GM23338 (cell line): ENCODE data around the gene PARD6A.

ENCODE experiments used
- CREB1 ChIP-seq: fragments of 250-450 bp; sonication (Bioruptor Pico); IDR thresholded peaks from 2 replicates; pipeline ENCODE4 v1.5.0; 2020; ENCODE audit warnings: low read depth, mild to moderate bottlenecking, moderate library complexity
- CTCF ChIP-seq, 2 experiments: fragments of 200-600 bp in 1 of 2; sonication (generic) in 1 of 2; conservative IDR thresholded peaks; 2 replicates each; pipeline versions ENCODE4 v1.5.1 to v1.6.1; 2016 to 2017; ENCODE audit warnings: antibody characterized with exemption in 2 of 2, low read depth in 2 of 2, mild to moderate bottlenecking in 2 of 2, moderate library complexity in 1 of 2
- ETS1 ChIP-seq: IDR thresholded peaks from 2 replicates; pipeline ENCODE4 v1.6.1; 2016; ENCODE audit warnings: antibody characterized with exemption
- EZH2 ChIP-seq: fragments of 200-600 bp; sonication (generic); IDR thresholded peaks from one replicate; pipeline ENCODE4 v1.8.0; 2017; ENCODE audit warnings: antibody characterized with exemption, mild to moderate bottlenecking, low read depth; ENCODE audit not compliant: unreplicated experiment
- EZH2phosphoT487 ChIP-seq: fragments of 200-600 bp; sonication (generic); IDR thresholded peaks from one replicate; pipeline ENCODE4 v1.8.1; 2018; ENCODE audit warnings: antibody characterized with exemption; ENCODE audit not compliant: unreplicated experiment
- JUNB ChIP-seq: IDR thresholded peaks from one replicate; pipeline ENCODE4 v1.6.1; 2016; ENCODE audit warnings: antibody characterized with exemption; ENCODE audit not compliant: unreplicated experiment
- NANOG ChIP-seq: IDR thresholded peaks from 2 replicates; pipeline ENCODE4 v1.6.1; 2016; ENCODE audit warnings: antibody characterized with exemption, borderline replicate concordance
- POLR2AphosphoS5 ChIP-seq: IDR thresholded peaks from 2 replicates; pipeline ENCODE4 v1.6.1; 2016; ENCODE audit warnings: antibody characterized with exemption, low read depth
- REST ChIP-seq: IDR thresholded peaks from one replicate; pipeline ENCODE4 v1.6.1; 2018; ENCODE audit warnings: antibody characterized with exemption; ENCODE audit not compliant: unreplicated experiment
- STAT1 ChIP-seq: IDR thresholded peaks from one replicate; pipeline ENCODE4 v1.6.1; 2016; ENCODE audit warnings: antibody characterized with exemption; ENCODE audit not compliant: unreplicated experiment
- ZNF114 ChIP-seq: fragments of 250-450 bp; sonication (Bioruptor Pico); IDR thresholded peaks from 2 replicates; pipeline ENCODE4 v1.5.0; 2020; ENCODE audit warnings: mild to moderate bottlenecking, moderate library complexity
- ZNF331 ChIP-seq: fragments of 250-450 bp; sonication (Bioruptor Pico); IDR thresholded peaks from 2 replicates; pipeline ENCODE4 v1.5.0; 2020; ENCODE audit warnings: low read depth, mild to moderate bottlenecking, moderate library complexity
- ZNF462 ChIP-seq: fragments of 250-450 bp; sonication (Bioruptor Pico); IDR thresholded peaks from 2 replicates; pipeline ENCODE4 v1.5.0; 2020; ENCODE audit warnings: mild to moderate bottlenecking, moderate library complexity

GRCh38 chr16:67704110-67704509, 43.4 kb downstream of the PARD6A start:
- no peak for TF ChIP-seq CTCF (conservative IDR thresholded peaks at IDR 0.05; ENCODE audit: low read depth in 2 of 2)
- no peak for TF ChIP-seq REST
- TF ChIP-seq POLR2AphosphoS5, result no peak
- no peak for TF ChIP-seq CREB1
- TF ChIP-seq STAT1, result no peak
- no peak for TF ChIP-seq EZH2phosphoT487
- TF ChIP-seq EZH2, result no peak
- TF ChIP-seq JUNB, result no peak
- no peak for TF ChIP-seq ZNF462 (CRISPR knock-in tag)
- no peak for TF ChIP-seq ETS1
- no peak for TF ChIP-seq NANOG
- no peak for TF ChIP-seq ZNF114 (CRISPR knock-in tag)
- TF ChIP-seq ZNF331 (CRISPR knock-in tag), result no peak
